Activated gamma-delta T cell treated with anti-CD3 and anti-CD28 coated beads, Interleukin-2, amount 50 U/mL, for 16 hours (primary cell): ENCODE measurements around the gene CACNG1.
"Not testable (repeated sequence)": the region's sequence is repeated elsewhere in the genome, so short reads cannot be mapped to it uniquely, and the experiment has no call there.

Source experiments
- DNase-seq: peaks from one replicate; pipeline ENCODE4 v3.0.0-alpha.2; 2020; ENCODE audit warnings: low read depth

Gene CACNG1

DNA sequence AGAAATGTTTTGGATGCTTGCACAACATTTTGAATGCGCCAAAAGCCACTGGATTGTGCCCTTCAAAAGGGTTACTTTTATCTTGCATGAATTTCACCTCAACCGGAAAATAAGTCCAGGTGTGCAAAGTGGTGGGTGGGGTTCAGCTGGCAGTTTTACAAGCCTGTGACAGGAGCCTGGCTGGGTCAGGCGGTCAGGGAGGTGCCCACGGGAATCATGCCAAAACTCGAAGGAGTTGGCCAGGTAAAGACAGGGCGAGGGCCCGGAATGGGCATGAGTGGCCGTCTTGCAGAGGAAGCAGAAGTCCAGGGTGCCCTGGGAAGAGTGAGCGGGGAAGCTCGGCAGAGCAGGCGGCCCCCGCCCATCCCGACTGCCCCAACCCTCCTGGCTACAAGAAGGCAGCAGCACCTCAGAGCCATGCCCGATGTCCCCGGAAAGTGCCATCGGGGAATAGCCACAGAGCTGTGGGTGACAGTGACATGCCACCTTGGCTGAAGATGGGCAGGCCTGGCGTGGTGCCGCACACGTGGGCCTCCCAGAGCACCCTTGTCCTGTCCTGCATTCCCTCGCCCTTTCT is 19.1 kb upstream of the CACNG1 start:
- DNase-seq = no peak

DNA sequence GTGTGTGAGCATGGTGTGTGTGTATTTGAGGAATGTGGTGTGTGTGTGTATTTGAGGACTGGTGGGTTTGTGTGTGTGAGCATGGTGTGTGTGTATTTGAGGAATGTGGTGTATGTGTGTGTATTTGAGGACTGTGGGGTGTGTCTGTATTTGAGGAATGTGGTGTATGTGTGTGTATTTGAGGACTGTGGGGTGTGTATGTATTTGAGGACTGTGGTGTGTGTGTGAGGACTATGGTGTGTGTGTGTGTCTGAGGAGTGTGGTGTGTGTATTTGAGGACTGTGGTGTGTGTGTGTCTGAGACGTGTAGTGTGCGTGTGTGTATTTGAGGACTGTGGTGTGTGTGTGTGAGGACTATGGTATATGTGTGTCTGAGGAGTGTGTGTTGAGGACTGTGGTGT is 18.0 kb upstream of the CACNG1 start:
- no peak for DNase-seq

GRCh38 chr17:67027031-67027628 is 17.2 kb upstream of the CACNG1 start:
- DNase-seq = no peak

DNA sequence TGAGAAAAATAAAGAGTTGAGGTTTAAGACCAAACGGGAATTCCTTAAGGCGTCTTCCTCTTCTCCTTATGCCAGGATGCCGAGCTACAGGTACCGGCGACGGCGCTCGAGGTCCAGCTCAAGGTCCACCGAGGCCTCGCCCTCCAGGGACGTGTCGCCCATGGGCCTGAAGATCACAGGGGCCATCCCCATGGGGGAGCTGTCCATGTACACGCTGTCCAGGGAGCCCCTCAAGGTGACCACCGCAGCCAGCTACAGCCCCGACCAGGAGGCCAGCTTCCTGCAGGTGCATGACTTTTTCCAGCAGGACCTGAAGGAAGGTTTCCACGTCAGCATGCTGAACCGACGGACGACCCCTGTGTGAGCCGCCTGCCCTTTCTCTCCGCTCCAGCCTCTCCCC is 13.7 kb upstream of the CACNG1 start:
- DNase-seq = no peak

- no peak for DNase-seq
These were observed 12.0 kb upstream of the CACNG1 start for GRCh38 chr17:67032382-67032781.

DNA sequence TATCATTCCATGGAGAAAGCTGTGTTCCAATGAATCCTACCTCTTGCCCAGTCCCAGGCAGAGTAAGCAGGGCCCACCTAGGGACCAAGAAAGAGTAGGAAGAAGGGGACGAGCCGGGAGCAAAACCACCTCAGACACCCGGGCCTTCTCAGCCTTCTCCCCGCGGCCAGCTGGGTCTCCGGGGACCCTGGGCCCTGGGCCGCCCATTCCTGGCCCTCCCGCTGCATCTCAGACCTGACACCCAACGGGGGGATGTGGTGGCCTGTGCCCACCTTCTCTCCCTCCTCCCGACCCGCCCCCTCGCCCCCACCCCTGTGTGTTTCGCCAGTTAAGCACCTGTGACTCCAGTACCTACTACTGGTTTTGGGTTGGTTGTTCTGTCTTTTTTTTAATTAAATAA is 11.4 kb upstream of the CACNG1 start:
- no peak for DNase-seq

GRCh38 chr17:67033613-67034012 is 10.7 kb upstream of the CACNG1 start:
- no peak for DNase-seq

DNA sequence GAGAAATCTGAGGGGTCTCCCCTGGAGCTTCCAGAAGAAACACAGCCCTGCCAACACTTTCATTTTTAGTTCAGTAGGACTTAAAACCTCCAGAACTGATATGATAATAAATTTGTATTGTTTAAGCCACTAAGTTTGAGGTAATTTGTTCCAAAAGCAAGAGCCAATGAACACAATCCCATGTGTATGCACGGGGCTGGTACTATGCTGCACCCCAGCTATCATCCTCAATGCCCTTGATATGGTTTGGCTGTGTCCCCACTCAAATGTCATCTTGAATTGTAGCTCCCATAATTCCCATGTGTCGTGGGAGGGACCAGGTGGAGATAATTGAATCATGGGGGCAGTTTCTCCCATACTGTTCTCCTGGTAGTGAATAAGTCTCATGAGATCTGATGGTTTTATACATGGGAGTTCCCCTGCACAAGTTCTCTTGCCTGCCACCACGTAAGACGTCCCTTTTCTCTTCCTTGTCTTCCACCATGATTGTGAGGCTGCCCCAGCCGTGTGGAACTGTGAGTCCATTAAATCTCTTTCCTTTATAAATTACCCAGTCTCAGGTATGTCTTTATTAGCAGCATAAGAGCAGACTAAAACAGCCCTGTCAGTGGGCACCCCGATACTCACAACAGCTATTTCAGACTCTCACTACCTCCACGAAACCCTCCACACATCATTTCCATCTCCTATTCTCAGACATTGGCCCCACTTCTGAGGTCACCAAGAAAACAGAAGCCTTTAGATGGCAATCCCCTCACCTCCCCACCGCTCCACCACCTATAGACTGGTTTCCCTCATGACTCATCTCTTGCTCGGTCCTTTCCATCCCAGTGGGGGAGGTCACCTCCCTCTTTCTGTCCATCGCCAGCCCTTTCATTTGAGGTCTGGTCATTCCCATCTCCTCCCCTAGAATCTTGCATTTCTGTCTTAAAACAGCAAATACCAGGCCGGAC is 8.9 kb upstream of the CACNG1 start:
- no peak for DNase-seq

DNA sequence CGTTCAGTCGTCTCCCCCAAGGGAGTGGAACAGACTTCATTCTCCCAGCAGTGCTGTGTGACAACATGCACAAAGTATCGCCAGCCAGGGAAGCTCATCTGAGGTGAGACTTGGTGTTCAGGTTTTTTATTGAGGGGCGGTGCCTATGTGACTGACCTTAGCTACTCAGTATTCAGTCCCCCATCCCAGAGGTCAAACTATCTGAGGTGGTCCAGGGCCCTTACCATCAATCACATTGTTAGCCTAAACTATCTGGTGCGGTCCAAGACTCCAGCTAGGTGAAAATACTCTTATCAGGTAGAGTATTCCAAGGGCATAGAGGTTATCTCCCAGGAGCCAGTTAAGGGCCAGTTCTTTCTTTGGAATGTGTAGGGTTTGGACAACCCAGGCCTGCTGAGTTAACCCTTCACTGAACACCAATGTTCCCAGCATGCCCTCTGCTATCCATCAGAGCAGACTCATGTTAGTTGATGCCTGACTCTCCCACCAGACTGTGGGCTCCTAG is 5.4 kb upstream of the CACNG1 start:
- no peak for DNase-seq

- DNase-seq = no peak
These were observed 3.7 kb upstream of the CACNG1 start for GRCh38 chr17:67040652-67041051.

DNA sequence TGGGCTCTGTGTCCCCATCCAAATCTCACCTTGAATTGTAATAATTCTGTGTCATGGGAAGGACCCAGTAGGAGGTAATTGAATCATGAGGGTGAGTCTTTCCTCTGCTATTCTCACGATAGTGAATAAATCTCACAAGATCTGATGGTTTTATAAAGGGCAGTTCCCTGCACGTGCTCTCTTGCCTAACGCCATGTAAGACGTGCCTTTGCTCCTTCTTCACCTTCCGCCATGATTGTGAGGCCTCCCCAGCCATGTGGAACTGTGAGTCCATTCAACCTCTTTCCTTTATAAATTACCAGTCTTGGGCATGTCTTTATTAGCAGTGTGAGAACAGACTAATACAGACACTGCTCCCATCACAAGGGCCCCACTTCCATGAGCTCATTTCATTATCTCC is 3.2 kb upstream of the CACNG1 start:
- DNase-seq = not testable (repeated sequence)

DNA sequence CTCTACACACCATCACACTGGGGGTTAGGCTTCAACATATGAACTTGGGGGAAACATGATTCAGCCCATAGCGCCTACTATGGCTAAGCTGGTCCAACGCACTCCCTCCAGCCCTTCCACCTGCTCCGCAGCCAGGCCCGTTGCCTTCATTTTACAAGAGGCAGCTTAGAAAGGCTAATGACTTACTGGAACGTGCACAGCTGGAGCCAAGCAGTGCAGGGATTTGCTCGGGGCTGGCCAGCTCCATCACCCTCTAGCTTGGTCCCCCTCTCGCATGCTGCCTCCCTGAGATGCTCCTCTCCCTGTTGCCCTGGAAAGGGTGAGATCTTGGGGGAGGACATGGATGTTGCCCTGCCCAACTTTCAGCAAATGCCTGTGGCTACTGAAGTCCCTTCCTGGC is 2.8 kb upstream of the CACNG1 start:
- DNase-seq = no peak

- no peak for DNase-seq
These were observed 2.1 kb upstream of the CACNG1 start for GRCh38 chr17:67041941-67042899.

DNA sequence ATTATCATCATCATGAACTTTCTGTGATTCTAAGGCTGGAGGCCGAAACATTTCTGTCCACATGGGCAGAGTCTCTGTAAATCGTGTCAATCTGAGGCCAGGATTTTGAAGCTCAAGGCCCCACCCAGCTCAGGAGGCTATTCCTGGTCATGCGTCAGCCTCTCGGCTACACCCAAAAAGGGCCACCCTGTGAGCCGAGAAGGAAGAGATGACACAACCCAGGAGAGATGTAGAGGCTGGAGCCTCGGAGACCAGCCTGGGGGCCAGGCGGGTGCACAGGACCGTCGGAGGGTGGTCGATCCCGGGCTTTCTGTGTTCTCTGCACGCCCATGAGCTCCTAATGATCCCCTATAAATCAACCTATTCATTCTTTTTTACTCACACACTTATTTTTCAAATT is 1.1 kb upstream of the CACNG1 start:
- DNase-seq = no peak

- no peak for DNase-seq
These were observed 586 bp downstream of the CACNG1 start for GRCh38 chr17:67044940-67045339.

DNA sequence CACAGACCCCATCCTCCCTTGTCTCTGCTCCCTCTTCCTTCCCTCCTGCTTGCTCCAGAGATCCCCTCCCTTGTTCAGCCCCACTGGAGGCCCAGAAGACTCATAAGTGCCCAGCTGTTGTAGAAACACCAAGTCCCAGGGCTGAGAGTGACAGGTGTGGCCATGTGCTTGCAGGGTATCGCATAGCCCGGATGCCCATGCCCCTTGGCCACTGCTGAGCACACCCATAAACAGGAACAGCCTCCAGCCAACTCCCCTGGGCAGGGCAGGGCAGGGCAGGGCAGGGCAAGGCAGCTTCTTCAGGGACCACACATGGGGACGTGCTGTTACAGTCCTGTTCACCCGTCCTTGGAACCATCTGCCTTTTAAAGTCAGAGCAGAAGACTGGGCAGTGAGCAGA is 2.0 kb downstream of the CACNG1 start:
- DNase-seq = no peak

DNA sequence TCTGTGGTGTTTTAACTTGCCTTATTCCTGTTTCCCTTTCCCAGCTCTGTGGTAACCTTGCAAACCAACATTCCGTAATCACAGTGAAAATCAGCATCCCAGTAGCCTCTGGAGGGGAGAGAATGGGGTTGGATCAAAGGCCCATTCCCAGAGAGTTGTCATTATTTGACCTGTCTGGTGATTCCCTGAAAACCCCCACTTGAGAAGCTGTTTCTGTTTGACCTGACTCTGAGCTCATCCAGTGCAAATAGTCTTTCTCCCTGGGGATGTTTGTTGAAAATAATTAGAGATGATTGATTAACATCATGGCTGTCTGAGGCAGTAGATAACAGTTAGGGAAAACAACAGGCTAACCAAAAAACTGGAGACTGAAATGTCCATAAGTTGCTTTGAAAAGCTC is 3.0 kb downstream of the CACNG1 start:
- DNase-seq = no peak

DNA sequence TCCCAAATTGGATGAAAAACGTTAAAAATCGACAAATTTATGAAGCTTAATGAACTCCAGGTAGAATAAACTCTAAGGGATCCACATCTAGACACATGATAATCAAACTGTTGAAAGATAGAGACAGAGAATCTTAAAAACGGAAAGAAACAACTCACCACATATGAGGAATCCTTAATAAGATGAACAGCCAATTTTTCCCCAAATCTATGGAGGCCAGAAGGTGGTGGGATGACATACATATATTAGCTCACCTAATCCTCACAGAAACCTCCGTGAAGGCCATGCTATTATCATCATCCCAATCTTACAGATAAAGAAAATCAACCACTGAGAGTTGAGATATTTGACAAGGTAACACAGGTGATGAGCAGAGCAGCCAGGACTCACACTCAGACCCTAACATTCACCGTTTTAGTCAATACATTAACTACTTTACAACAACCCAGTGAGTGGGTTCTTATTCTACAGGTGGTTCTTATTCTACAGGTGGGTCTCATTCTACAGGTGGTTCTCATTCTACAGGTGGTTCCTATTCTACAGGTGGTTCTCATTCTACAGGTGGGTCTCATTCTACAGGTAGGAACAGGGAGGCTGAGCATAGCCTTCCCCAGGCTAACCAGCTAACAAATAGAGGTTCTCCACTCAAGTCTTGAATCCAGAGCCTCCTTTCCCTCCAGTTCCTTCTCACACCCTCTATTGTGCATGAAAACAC is 4.8 kb downstream of the CACNG1 start:
- no peak for DNase-seq

- no peak for DNase-seq
These were observed 5.7 kb downstream of the CACNG1 start for GRCh38 chr17:67050066-67050465.

DNA sequence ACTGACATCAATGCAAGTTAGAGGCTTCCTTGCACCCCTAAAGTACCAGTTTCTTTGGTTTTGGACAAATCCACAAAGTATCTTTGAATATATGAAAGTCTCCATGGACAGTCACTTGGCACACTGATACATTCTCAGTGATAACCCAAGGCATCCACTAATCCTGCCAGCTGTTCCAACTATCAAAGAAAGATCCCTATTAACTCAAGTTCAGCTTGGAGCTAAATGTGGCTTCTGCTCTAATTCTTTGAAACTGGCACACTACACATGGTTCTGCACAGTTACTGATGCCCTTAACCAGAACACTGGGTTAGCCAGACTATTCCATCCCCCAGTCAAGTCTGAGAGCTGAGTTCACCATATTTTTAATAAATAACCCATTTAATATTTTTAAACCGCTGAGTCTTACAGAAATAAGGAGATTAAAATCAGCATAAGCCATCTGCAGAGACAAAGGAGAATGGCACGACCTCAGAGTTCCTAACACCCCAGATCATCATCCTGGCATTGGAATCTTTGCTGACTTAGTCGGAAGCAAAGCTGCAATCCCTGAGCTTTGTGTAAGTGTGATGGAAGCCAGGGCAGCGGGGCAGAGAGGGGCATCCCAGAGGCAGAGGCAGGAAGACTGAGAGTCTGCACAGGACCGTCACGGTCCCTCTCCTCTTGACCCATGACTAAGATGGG is 6.3 kb downstream of the CACNG1 start:
- no peak for DNase-seq

DNA sequence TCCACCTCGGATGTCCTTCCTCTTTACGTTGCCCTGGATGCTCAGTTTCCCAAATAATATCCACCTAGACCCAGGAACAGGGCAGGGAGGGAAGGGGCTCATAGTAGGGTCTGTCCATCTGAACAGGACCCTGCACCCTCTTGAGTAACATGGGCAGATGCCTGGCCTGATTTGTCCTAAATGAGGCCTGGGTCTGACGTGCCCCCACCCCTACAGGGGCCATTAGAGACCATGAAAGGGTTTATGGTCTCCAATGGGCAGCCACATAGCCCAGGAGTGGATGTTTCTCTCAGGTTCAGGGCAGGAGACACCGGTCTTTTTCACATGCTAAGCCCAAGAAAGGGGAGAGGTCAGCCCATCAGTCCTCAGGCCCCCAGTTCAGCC is 6.8 kb downstream of the CACNG1 start:
- DNase-seq = no peak
